ENCODE data around the gene GPR84.

DNA sequence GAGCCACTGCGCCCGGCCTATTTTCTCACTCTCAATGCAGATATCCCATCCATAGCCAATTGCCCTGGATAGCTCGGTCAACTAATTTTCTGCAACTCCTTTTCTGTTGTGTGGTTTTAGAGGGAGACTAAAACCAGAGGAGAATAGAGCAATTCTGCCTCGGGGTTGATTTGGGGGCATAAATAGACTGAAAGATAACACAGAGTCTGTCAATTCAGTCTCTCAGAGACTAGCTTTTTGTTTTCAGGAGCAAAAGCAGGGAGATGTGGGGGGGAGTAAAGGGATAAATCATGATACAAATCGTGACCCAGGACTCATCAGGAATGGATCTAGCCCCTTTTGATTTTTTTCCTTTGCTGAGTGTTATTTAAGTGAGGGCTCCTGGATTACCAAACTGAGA, 32.8 kb downstream of the GPR84 start:
- TF ChIP-seq ZNF274 (IDR thresholded peaks at IDR 0.05; ENCODE audit: low read depth, low read length): no peak
- TF ChIP-seq YY1 (IDR thresholded peaks at IDR 0.05; ENCODE audit: insufficient read depth, insufficient read length): no peak

Measured in NT2/D1 (cell line).